HEK293T (cell line): ENCODE measurements around the gene ABHD10.

Experiments used
- ARNT ChIP-seq: fragments of 450-650 bp; IDR thresholded peaks from 2 replicates; pipeline ENCODE4 v1.6.1; 2017; ENCODE audit warnings: mild to moderate bottlenecking
- CTBP1 ChIP-seq: fragments of 450-650 bp; IDR thresholded peaks from 2 replicates; pipeline ENCODE4 v1.6.1; 2016; ENCODE audit warnings: borderline replicate concordance
- ELF4 ChIP-seq: fragments of 450-650 bp; IDR thresholded peaks from 2 replicates; pipeline ENCODE4 v1.6.1; 2017; ENCODE audit warnings: antibody characterized with exemption
- FOXA1 ChIP-seq: fragments of 450-650 bp; IDR thresholded peaks from 2 replicates; pipeline ENCODE4 v1.6.1; 2016; ENCODE audit warnings: mild to moderate bottlenecking
- FOXK2 ChIP-seq: fragments of 450-650 bp; IDR thresholded peaks from 2 replicates; pipeline ENCODE4 v1.6.1; 2016; ENCODE audit warnings: mild to moderate bottlenecking
- FOXM1 ChIP-seq: fragments of 450-650 bp; IDR thresholded peaks from 2 replicates; pipeline ENCODE4 v1.6.1; 2017; ENCODE audit warnings: mild to moderate bottlenecking, borderline replicate concordance
- HDGF ChIP-seq: fragments of 450-650 bp; IDR thresholded peaks from 2 replicates; pipeline ENCODE4 v1.6.1; 2017; ENCODE audit warnings: antibody characterized with exemption, borderline replicate concordance
- NFRKB ChIP-seq: fragments of 450-650 bp; IDR thresholded peaks from 2 replicates; pipeline ENCODE4 v1.6.1; 2016; ENCODE audit warnings: mild to moderate bottlenecking, moderate library complexity
- PKNOX1 ChIP-seq: fragments of 450-650 bp; IDR thresholded peaks from 2 replicates; pipeline ENCODE4 v1.6.1; 2016
- SP1 ChIP-seq: fragments of 450-650 bp; IDR thresholded peaks from 2 replicates; pipeline ENCODE4 v1.6.1; 2017
- SUZ12 ChIP-seq: fragments of 450-650 bp; IDR thresholded peaks from 2 replicates; pipeline ENCODE4 v1.6.1; 2016; ENCODE audit warnings: mild to moderate bottlenecking
- TARDBP ChIP-seq: fragments of 450-650 bp; IDR thresholded peaks from 2 replicates; pipeline ENCODE4 v1.6.1; 2016
- ZNF384 ChIP-seq: fragments of 450-650 bp; IDR thresholded peaks from 2 replicates; pipeline ENCODE4 v1.6.1; 2016

- TF ChIP-seq TARDBP: no peak
- TF ChIP-seq FOXK2: no peak
- TF ChIP-seq FOXM1: no peak
- TF ChIP-seq FOXA1: no peak
- no peak for TF ChIP-seq NFRKB
- no peak for TF ChIP-seq ARNT
- TF ChIP-seq ZNF384: no peak
- no peak for TF ChIP-seq SUZ12
- TF ChIP-seq SP1: no peak
- TF ChIP-seq CTBP1: no peak
- no peak for TF ChIP-seq HDGF
- TF ChIP-seq ELF4: no peak
- TF ChIP-seq PKNOX1: no peak
Measured at GRCh38 chr3:111944372-111944771, 34.5 kb upstream of the ABHD10 start.
